Endothelial cell of hepatic sinusoid (primary cell): ENCODE results near the gene DHRSX.
"Not testable (repeated sequence)": the region's sequence is repeated elsewhere in the genome, so short reads cannot be mapped to it uniquely, and the experiment has no call there.

Experiments
- in situ Hi-C: cut with HindIII; loops from 2 replicates; pipeline ENCODE4 v1.10.0; 2017; ENCODE audit warnings: low sequenced_read_pairs

The DHRSX gene

GRCh38 chrX:2500091-2500802, 529 bp downstream of the DHRSX start:
- in situ Hi-C loops = no loop called here

GRCh38 chrX:2499507-2499906, 1.3 kb downstream of the DHRSX start:
- in situ Hi-C loops = loop anchor here (5.0 kb wide), 2 partner anchors 37 to 77 kb away; no protein-coding TSS in a partner anchor

GRCh38 chrX:2498781-2499302, 1.9 kb downstream of the DHRSX start:
- in situ Hi-C loops = loop anchor here (5.0 kb wide), 2 partner anchors 37 to 77 kb away; no protein-coding TSS in a partner anchor

- in situ Hi-C loops = loop anchor here (5.0 kb wide), 2 partner anchors 36 to 76 kb away; no protein-coding TSS in a partner anchor
Observed at GRCh38 chrX:2497961-2498780, 2.6 kb downstream of the DHRSX start.

GRCh38 chrX:2495595-2495994, 5.2 kb downstream of the DHRSX start:
- in situ Hi-C loops = loop anchor here (5.0 kb wide), 2 partner anchors 33 to 73 kb away; no protein-coding TSS in a partner anchor

- in situ Hi-C loops = no loop called here
Observed at GRCh38 chrX:2492531-2493218, 8.1 kb downstream of the DHRSX start.

- in situ Hi-C loops = no loop called here
Observed at GRCh38 chrX:2490634-2491033, 10.1 kb downstream of the DHRSX start.

- in situ Hi-C loops = no loop called here
Observed at GRCh38 chrX:2489446-2490445, 11.0 kb downstream of the DHRSX start.

GRCh38 chrX:2488621-2489285, 12.0 kb downstream of the DHRSX start:
- in situ Hi-C loops = no loop called here

- in situ Hi-C loops = no loop called here
Observed at GRCh38 chrX:2487366-2487765, 13.4 kb downstream of the DHRSX start.

- in situ Hi-C loops = no loop called here
Observed at GRCh38 chrX:2486476-2487133, 14.2 kb downstream of the DHRSX start.

- in situ Hi-C loops = no loop called here
Observed at GRCh38 chrX:2485789-2486345, 14.9 kb downstream of the DHRSX start.

GRCh38 chrX:2484721-2485648, 15.8 kb downstream of the DHRSX start:
- in situ Hi-C loops = no loop called here

GRCh38 chrX:2484256-2484655, 16.5 kb downstream of the DHRSX start:
- in situ Hi-C loops = no loop called here

GRCh38 chrX:2483398-2484060, 17.2 kb downstream of the DHRSX start:
- in situ Hi-C loops = no loop called here

GRCh38 chrX:2481597-2481996, 19.2 kb downstream of the DHRSX start:
- in situ Hi-C loops = not testable (repeated sequence)

- in situ Hi-C loops = not testable (repeated sequence)
Observed at GRCh38 chrX:2479982-2480381, 20.8 kb downstream of the DHRSX start.
